ENCODE measurements around the gene TIMELESS. TPM values are rescaled to one million over a fixed set of nuclear protein-coding genes. Genes with fewer than 3 reads are reported as not detected.
"Not testable (repeated sequence)": the region's sequence is repeated elsewhere in the genome, so short reads cannot be mapped to it uniquely, and the experiment has no call there.

TIMELESS gene
- total RNA-seq, result 8.6 TPM

- ATAC-seq (peak; percentile 97), DNase-seq (ENCODE audit: low spot score) (peak; percentile 91)
These were observed at the start of gene TIMELESS for GRCh38 chr12:56448860-56449621. TIMELESS (minus strand) TSS chr12:56449426; CDS start chr12:56434170, 15,256 bp downstream.

GRCh38 chr12:56498126-56498902 lies 49.1 kb upstream of the TIMELESS start:
- peak; percentile 79 for ATAC-seq
- DNase-seq (ENCODE audit: low spot score), result not testable (repeated sequence)

DNA sequence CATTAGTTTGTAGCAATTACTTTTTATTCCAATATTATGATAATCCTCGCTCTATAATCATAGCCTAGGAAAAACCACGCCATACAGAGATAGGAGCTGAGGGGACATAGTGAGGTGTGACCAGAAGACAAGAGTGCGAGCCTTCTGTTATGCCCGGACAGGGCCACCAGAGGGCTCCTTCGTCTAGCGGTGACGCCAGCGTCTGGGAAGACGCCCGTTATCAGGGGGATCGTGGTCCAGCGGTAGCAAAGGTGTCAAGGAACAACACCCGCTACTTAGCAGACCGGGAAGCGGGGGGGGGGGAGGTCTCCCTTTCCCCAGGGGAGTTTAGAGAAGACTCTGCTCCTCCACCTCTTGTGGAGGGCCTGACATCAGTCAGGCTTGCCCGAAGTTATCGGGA lies 47.5 kb upstream of the TIMELESS start:
- not testable (repeated sequence) for ATAC-seq
- peak; percentile 70 for DNase-seq (ENCODE audit: low spot score)

DNA sequence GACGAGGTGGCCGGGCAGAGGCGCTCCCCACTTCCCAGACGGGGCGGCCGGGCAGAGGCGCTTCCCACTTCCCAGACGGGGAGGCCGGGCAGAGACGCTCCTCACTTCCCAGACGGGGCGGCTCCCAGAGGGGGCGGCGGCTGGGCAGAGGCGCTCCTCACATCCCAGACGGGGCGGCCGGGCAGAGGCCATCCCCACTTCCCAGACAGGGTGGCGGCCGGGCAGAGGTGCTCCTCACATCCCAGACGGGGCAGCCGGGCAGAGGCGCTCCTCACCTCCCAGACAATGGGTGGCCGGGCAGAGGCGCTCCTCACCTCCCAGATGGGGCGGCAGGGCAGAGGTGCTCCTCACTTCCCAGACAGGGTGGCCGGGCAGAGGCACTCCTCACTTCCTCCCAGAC lies 45.3 kb upstream of the TIMELESS start:
- ATAC-seq; DNase-seq (ENCODE audit: low spot score): not testable (repeated sequence)

GRCh38 chr12:56494106-56494415 lies 44.8 kb upstream of the TIMELESS start:
- not testable (repeated sequence) for ATAC-seq; DNase-seq (ENCODE audit: low spot score)

DNA sequence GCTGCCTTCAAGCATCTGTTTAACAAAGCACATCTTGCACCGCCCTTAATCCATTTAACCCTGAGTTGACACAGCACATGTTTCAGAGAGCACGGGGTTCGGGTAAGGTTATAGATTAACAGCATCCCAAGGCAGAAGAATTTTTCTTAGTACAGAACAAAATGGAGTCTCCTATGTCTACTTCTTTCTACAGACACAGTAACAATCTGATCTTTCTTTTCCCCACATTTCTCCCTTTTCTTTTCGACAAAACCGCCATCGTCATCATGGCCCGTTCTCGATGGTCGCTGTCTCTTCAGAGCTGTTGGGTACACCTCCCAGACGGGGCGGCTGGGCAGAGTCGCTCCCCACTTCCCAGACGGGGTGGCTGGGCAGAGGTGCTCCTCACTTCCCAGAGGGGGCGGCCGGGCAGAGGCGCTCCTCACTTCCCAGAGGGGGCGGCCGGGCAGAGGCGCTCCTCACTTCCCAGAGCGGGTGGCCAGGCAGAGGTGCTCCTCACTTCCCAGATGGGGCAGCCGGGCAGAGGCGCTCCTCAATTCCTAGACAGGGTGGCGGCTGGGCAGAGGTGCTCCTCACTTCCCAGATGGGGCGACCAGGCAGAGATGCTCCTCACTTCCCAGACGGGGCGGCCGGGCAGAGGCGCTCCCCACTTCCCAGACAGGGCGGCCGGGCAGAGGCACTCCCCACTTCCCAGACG lies 44.3 kb upstream of the TIMELESS start:
- not testable (repeated sequence) for ATAC-seq; DNase-seq (ENCODE audit: low spot score)

- DNase-seq (ENCODE audit: low spot score) (no peak), ATAC-seq (no peak)
These were observed 41.1 kb upstream of the TIMELESS start for GRCh38 chr12:56490360-56490759.

DNA sequence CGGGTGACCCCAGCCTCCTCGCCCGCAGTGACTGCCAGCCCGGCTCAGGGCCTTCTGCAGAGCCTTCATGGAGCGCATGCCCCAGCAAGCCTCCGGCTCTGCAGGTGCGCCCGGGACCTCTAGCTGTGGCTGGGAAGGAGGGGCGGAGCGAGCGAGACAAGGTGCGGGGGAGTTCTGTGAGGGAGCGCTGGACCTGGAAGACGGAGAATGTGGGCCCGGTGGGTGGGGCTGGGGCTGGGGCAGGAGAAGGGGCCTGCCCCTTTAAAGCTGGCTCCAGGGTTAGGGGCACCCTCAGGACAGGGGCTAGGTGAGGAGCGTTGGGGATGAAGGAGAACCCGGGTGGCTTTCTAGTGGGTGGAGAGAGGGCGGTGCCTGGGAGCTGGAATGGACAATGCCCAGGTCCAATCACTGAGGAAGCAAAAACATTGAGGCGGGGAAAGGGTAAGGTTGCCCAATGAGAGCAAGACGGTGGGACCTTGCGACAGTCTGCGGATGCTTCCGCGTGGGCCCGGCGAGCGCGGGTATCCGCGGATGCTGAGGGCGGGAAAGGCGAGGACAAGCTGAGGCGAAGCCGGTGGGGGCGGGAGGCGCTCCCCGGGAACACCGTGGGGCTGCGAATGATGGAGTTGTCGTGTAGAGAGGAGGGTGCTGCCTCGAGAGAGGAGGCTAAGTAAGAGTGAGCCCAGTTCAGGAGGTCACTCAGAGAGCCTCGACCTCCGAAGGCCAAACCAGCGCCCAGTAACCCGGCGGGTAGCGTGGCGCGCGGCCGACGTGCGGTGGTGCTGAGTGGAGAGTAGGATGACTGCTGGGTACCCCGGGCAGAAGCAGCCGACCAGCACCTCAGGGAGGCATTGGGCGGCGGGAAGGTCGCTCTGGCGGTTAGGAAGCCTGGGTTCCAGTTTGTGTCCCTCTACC lies 39.1 kb upstream of the TIMELESS start, which contains the start of gene GLS2:
Gene GLS2 (minus strand): TSS at position 121 of the 915 bp plus-strand sequence. CDS start 43 bp downstream, at position 78.
- peak; percentile 84 for ATAC-seq
- peak; percentile 92 for DNase-seq (ENCODE audit: low spot score)

DNA sequence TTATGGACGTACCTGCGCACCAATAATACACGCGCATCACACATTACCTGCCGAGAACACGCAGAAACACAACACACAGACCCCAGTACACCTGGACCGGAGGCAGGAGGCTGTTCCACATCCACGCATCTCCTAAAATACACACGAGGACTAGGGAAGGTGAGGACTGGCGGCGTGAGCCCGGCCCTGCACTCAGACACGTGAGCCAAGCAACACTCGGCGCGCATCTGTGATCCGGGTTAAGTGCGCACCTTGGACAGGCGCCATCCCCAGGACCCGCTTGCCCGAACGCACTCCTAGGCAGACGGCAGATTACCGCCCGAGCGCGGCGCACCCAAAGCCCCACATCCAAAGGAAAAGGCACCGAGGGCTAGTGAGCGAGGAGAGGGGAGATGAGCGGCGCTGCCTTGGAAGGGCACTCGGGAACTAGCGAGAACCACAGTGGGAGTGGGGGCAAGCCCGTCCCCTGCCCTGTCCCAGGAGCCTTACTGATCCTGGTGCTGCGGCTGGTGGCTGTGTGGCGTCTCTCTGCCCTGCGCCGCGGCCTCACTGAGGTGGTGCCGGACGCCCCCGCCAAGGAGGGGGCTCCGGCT lies 38.3 kb upstream of the TIMELESS start:
- peak; percentile 60 for ATAC-seq

GRCh38 chr12:56486694-56487093 lies 37.5 kb upstream of the TIMELESS start:
- ATAC-seq (peak; percentile 12), DNase-seq (ENCODE audit: low spot score) (no peak)

More for the DNA sequence above, 38.3 kb upstream of the TIMELESS start:
- peak; percentile 83 for DNase-seq (ENCODE audit: low spot score)

- no peak for ATAC-seq
- DNase-seq (ENCODE audit: low spot score), result no peak
These were observed 35.3 kb upstream of the TIMELESS start for GRCh38 chr12:56484566-56484965.

DNA sequence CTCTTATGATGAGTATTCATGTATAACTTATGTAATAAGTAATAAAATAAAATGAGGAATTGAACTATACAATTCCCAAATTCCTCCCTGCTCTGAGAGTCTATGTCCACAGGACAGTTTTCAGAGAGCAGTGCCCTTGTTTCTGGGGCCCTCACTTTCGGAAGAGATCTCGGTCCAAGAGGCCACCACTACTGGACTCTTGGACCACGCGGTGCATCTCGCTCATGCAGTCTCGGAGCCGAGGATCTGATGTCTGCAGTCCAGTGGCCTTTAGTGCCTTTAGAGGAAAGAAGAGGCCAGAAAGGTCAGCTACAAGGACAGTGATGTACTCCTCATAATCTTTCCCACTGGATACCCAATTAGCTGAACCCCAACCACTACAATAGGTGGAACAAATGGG lies 30.4 kb upstream of the TIMELESS start:
- ATAC-seq (peak; percentile 24), DNase-seq (ENCODE audit: low spot score) (peak; percentile 68)

- no peak for DNase-seq (ENCODE audit: low spot score)
- ATAC-seq, result peak; percentile 1
These were observed 28.4 kb upstream of the TIMELESS start for GRCh38 chr12:56477521-56478225.

GRCh38 chr12:56476972-56477432 lies 27.8 kb upstream of the TIMELESS start:
- peak; percentile 99 for DNase-seq (ENCODE audit: low spot score)
- peak; percentile 79 for ATAC-seq

DNA sequence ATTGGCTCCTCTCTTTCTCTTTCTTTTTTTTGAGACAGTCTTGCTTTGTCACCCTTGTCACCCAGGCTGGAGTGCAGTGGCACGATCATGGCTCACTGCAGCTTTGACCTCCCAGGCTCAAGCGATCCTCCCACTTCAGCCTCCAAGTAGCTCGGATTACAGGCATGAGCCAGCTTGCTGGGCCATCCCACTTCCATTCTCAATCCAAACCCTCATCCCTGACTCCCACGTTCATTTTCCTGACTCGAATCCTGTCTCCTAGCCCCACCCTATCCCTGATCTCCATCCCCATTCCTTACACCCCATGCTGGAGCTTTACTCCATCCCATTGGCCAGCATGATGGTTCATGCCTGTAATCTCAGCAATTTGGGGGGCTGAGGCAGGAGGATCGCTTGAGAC lies 26.9 kb upstream of the TIMELESS start:
- DNase-seq (ENCODE audit: low spot score) (no peak), ATAC-seq (no peak)

DNA sequence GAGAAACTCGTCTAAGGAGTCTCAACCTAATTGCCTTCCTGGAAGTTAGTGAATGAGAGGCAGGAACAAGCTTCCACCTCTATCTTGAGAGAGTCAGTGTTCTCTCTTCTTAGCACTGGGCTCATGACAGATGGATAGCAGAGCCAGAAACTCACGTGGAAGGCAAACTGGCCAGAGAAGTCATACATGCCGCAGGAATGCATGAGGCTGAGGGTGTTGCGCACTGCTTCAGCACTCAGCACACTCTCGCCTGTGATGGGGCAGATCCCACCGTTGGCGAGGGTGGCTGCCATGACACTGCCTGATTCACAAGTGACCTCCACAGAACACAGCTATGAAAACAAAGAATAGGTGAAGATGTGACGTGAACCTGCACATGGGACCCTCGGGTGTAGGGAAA lies 25.2 kb upstream of the TIMELESS start:
- no peak for DNase-seq (ENCODE audit: low spot score)
- ATAC-seq, result no peak

GRCh38 chr12:56469007-56469930 lies 20.0 kb upstream of the TIMELESS start:
- ATAC-seq, result peak; percentile 60
- peak; percentile 78 for DNase-seq (ENCODE audit: low spot score)

All from left lobe of liver (tissue), 2 donors.